ENCODE data around the gene KCTD3.

- no peak for TF ChIP-seq EZH2 (IDR thresholded peaks at IDR 0.05; ENCODE audit: low read length, unreplicated experiment)
- TF ChIP-seq, protein P1, sequence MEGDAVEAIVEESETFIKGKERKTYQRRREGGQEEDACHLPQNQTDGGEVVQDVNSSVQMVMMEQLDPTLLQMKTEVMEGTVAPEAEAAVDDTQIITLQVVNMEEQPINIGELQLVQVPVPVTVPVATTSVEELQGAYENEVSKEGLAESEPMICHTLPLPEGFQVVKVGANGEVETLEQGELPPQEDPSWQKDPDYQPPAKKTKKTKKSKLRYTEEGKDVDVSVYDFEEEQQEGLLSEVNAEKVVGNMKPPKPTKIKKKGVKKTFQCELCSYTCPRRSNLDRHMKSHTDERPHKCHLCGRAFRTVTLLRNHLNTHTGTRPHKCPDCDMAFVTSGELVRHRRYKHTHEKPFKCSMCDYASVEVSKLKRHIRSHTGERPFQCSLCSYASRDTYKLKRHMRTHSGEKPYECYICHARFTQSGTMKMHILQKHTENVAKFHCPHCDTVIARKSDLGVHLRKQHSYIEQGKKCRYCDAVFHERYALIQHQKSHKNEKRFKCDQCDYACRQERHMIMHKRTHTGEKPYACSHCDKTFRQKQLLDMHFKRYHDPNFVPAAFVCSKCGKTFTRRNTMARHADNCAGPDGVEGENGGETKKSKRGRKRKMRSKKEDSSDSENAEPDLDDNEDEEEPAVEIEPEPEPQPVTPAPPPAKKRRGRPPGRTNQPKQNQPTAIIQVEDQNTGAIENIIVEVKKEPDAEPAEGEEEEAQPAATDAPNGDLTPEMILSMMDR (conservative IDR thresholded peaks at IDR 0.05; ENCODE audit: low read depth, low read length): no peak
Observed at GRCh38 chr1:215557992-215558626, 9.0 kb upstream of the KCTD3 start.

All from PC-3 (cell line).